ENCODE results near the gene RAP1A.
A peak's percentile ranks its signal among the peaks of the same experiment; 100 is the strongest.

RAP1A gene

DNA sequence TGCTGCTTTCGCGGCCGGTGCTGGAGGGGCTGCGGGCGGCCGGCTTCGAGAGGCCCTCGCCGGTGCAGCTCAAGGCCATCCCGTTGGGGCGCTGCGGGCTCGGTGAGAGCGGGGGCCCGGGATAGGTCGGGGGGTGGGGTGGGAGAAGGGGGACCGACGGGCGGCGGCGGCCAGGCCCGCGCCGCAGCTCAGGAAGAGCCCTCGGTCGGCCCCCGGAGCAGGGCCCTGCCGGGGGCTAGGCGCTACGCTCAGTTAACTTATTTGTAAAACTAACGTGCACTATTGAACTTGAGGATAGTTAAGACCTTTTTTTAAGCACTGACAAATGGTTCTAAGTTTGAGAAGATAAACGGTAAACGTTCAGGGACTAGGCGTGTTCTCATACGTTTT is 136.5 kb downstream of the RAP1A start:
- H3K9ac ChIP-seq (ENCODE audit: low read length in 2 of 2): peak overlapping the region; percentile 79 to 95
- peak overlapping the region; percentile 72 to 97 for H3K4me3 ChIP-seq (ENCODE audit: low read length in 2 of 2)
- peak overlapping the region; percentile 95 for H3K27ac ChIP-seq (ENCODE audit: low read length)
- peaks cover 27% of the 10 kb centered on the region for H3K4me1 ChIP-seq (ENCODE audit: control insufficient read depth, insufficient read depth, low read length)
- H3K36me3 ChIP-seq (ENCODE audit: control insufficient read depth in 2 of 2, insufficient read depth in 2 of 2, low read length in 2 of 2): peaks cover 0 to 5% of the 10 kb centered on the region in 2 donors
- no peaks in the 10 kb centered on the region for H3K9me3 ChIP-seq (ENCODE audit: control insufficient read depth in 2 of 2, low read length in 2 of 2)
- H3K27me3 ChIP-seq (ENCODE audit: control insufficient read depth in 1 of 2, insufficient read depth in 2 of 2, low read length in 2 of 2): no peaks in the 10 kb centered on the region

DNA sequence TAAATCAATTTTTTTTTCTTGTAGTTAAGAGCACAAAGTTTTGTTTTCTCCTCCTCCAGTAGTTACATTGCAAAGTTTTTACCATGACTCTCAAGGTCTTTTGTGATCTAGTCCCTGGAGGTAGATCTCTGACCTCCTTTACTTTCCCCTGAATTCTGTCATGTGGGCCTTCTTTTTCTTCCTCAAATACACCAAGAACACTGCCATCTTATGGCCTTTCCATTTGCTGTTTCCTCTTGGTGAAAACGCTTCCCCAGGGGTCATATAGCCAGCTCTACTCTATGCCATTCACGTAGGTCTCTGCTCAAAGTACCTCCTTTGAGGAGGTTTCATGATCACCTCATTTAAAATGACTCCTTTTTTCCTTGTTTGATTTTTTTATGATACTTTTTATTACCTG is 138.8 kb downstream of the RAP1A start:
- Histone ChIP-seq H3K4me1 (ENCODE audit: control insufficient read depth, insufficient read depth, low read length) (peaks cover 19% of the 10 kb centered on the region), H3K27me3 (ENCODE audit: control insufficient read depth in 1 of 2, insufficient read depth in 2 of 2, low read length in 2 of 2) (no peaks in the 10 kb centered on the region), H3K9ac (ENCODE audit: low read length in 2 of 2) (no peak overlapping the region), H3K9me3 (ENCODE audit: control insufficient read depth in 2 of 2, low read length in 2 of 2) (no peaks in the 10 kb centered on the region), H3K27ac (ENCODE audit: low read length) (no peak overlapping the region), H3K36me3 (ENCODE audit: control insufficient read depth in 2 of 2, insufficient read depth in 2 of 2, low read length in 2 of 2) (peaks cover 12 to 17% of the 10 kb centered on the region in 2 donors), H3K4me3 (ENCODE audit: low read length in 2 of 2) (no peak overlapping the region)

DNA sequence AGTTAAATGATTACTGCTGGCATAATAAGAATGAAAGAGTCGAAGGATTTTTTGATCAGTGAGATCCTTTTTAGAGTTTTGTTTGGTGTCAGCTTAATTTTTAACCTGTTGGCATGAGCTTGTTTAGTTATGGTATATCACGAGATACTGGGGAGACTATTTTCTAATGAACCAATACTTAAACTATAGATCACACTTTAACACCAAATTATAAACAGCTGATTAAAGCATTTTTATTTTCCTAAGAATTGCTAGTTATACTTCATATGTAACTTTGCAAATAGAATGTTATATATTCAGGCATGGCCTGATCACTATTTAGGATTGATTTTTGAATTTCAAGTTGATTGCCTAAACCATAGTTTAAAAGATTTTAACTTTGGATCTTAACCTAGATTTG is 142.1 kb downstream of the RAP1A start:
- no peak overlapping the region for H3K9ac ChIP-seq (ENCODE audit: low read length in 2 of 2)
- peaks cover 23 to 33% of the 10 kb centered on the region in 2 donors for H3K36me3 ChIP-seq (ENCODE audit: control insufficient read depth in 2 of 2, insufficient read depth in 2 of 2, low read length in 2 of 2)

DNA sequence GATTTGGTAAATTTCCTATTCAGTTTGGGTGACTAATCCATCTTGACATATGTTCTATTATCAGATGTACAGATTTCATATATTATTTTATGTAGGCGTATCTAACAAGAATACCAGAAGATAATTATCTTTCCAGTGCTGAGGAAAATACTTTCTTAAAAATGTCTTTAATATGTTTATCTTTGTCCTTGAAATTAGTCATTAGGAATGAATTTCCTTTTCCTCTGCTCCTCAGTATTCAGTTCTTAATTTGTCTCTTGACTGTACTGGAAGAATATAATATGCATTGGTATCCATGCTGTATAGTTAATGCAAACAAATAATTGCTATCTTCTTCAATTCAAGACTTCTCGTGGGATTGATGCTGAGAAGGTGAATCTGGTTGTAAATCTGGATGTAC is 142.7 kb downstream of the RAP1A start:
- H3K27me3 ChIP-seq (ENCODE audit: control insufficient read depth in 1 of 2, insufficient read depth in 2 of 2, low read length in 2 of 2): no peaks in the 10 kb centered on the region
- no peak overlapping the region for H3K27ac ChIP-seq (ENCODE audit: low read length)
- H3K9ac ChIP-seq (ENCODE audit: low read length in 2 of 2): no peak overlapping the region
- H3K4me3 ChIP-seq (ENCODE audit: low read length in 2 of 2): no peak overlapping the region
- H3K4me1 ChIP-seq (ENCODE audit: control insufficient read depth, insufficient read depth, low read length): peaks cover under 1% of the 10 kb centered on the region
- peaks cover 24 to 35% of the 10 kb centered on the region in 2 donors for H3K36me3 ChIP-seq (ENCODE audit: control insufficient read depth in 2 of 2, insufficient read depth in 2 of 2, low read length in 2 of 2)
- no peaks in the 10 kb centered on the region for H3K9me3 ChIP-seq (ENCODE audit: control insufficient read depth in 2 of 2, low read length in 2 of 2)

More for the DNA sequence above, 142.1 kb downstream of the RAP1A start:
- no peaks in the 10 kb centered on the region for H3K9me3 ChIP-seq (ENCODE audit: control insufficient read depth in 2 of 2, low read length in 2 of 2)
- H3K27ac ChIP-seq (ENCODE audit: low read length): no peak overlapping the region
- peaks cover 6% of the 10 kb centered on the region for H3K4me1 ChIP-seq (ENCODE audit: control insufficient read depth, insufficient read depth, low read length)
- H3K4me3 ChIP-seq (ENCODE audit: low read length in 2 of 2): no peak overlapping the region
- H3K27me3 ChIP-seq (ENCODE audit: control insufficient read depth in 1 of 2, insufficient read depth in 2 of 2, low read length in 2 of 2): no peaks in the 10 kb centered on the region

Measured in stomach smooth muscle (tissue), 2 donors.